Skeletal muscle tissue (tissue), 4 donors: ENCODE data around the gene DIP2C. TPM values are rescaled to one million over a fixed set of nuclear protein-coding genes. Genes with fewer than 3 reads are reported as not detected.
A peak's percentile ranks its signal among the peaks of the same experiment; 100 is the strongest.
"Not testable (repeated sequence)": the region's sequence is repeated elsewhere in the genome, so short reads cannot be mapped to it uniquely, and the experiment has no call there.

Experiments
- H3K27ac ChIP-seq: one replicate; pipeline ENCODE4 v1.7.0; 2013; ENCODE audit warnings: mild to moderate bottlenecking, low read depth, low read length, inconsistent platforms
- H3K27me3 ChIP-seq, 3 donors: one replicate each; pipeline ENCODE4 v1.7.0; 2013; ENCODE audit warnings: low read length in 3 of 3; ENCODE audit not compliant: control insufficient read depth in 3 of 3, insufficient read depth in 3 of 3
- H3K36me3 ChIP-seq, 3 donors: one replicate each; pipeline ENCODE4 v1.7.0; 2013; ENCODE audit warnings: low read length in 3 of 3; ENCODE audit not compliant: control insufficient read depth in 3 of 3, insufficient read depth in 3 of 3
- H3K4me1 ChIP-seq, 3 donors: one replicate each; pipeline ENCODE4 v1.7.0; 2013; ENCODE audit warnings: low read length in 3 of 3, mild to moderate bottlenecking in 3 of 3; ENCODE audit not compliant: control insufficient read depth in 3 of 3, insufficient read depth in 3 of 3
- H3K4me3 ChIP-seq, 3 donors: one replicate each; pipeline ENCODE4 v1.7.0; 2013; ENCODE audit warnings: low read length in 3 of 3
- H3K9ac ChIP-seq, 3 donors: one replicate each; pipeline ENCODE4 v1.7.0; 2013; ENCODE audit warnings: low read length in 3 of 3, mild to moderate bottlenecking in 3 of 3, moderate library complexity in 2 of 3, low read depth in 1 of 3
- H3K9me3 ChIP-seq, 3 donors: one replicate each; pipeline ENCODE4 v1.7.0; 2013; ENCODE audit warnings: low read length in 3 of 3; ENCODE audit not compliant: control insufficient read depth in 3 of 3
- total RNA-seq: library from RNA; depleted of rRNA; stranded (reverse); fragments of >200 nt; gene quantifications from one replicate; pipeline ENCODE4 v1.2.3, GENCODE V29; 2014
- donor health status: Osteomylitis.

Gene DIP2C
- total RNA-seq, 1 donor from 2014 or later = 18.8 TPM

GRCh38 chr10:680146-680545, 9.3 kb downstream of the DIP2C start:
- Histone ChIP-seq H3K4me1 (peaks cover 39 to 64% (median 57%) of the 10 kb centered on the region in 3 donors), H3K27ac (peak overlapping the region; percentile 89), H3K9ac (peak overlapping the region in 2 of 3 donors; percentile 47 to 77), H3K36me3 (no peaks in the 10 kb centered on the region), H3K9me3 (no peaks in the 10 kb centered on the region), H3K27me3 (no peaks in the 10 kb centered on the region), H3K4me3 (peak overlapping the region; percentile 8 to 60 (median 44))

- no peaks in the 10 kb centered on the region for H3K36me3 ChIP-seq
- no peaks in the 10 kb centered on the region for H3K27me3 ChIP-seq
- peak overlapping the region; percentile 89 for H3K27ac ChIP-seq
- H3K4me3 ChIP-seq = peak overlapping the region in 2 of 3 donors; percentile 44 to 60
- peak overlapping the region; percentile 8 to 77 (median 47) for H3K9ac ChIP-seq
- no peaks in the 10 kb centered on the region for H3K9me3 ChIP-seq
- peaks cover 39 to 62% (median 56%) of the 10 kb centered on the region in 3 donors for H3K4me1 ChIP-seq
Observed at GRCh38 chr10:679556-679955, 9.9 kb downstream of the DIP2C start.

GRCh38 chr10:678662-679005, 10.8 kb downstream of the DIP2C start:
- not testable (repeated sequence) for H3K9ac ChIP-seq, H3K27ac ChIP-seq, H3K4me3 ChIP-seq, H3K36me3 ChIP-seq, H3K9me3 ChIP-seq, H3K27me3 ChIP-seq
- peaks cover 30 to 55% (median 48%) of the 10 kb centered on the region in 3 donors for H3K4me1 ChIP-seq

GRCh38 chr10:677750-678661, 11.5 kb downstream of the DIP2C start:
- peaks cover 30 to 52% (median 45%) of the 10 kb centered on the region in 3 donors for H3K4me1 ChIP-seq
- H3K27me3 ChIP-seq = no peaks in the 10 kb centered on the region
- no peak overlapping the region for H3K4me3 ChIP-seq
- H3K9me3 ChIP-seq = no peaks in the 10 kb centered on the region
- no peak overlapping the region for H3K9ac ChIP-seq
- peak overlapping the region; percentile 32 for H3K27ac ChIP-seq
- no peaks in the 10 kb centered on the region for H3K36me3 ChIP-seq

- peaks cover 28 to 44% (median 39%) of the 10 kb centered on the region in 3 donors for H3K4me1 ChIP-seq
- no peak overlapping the region for H3K9ac ChIP-seq
- no peak overlapping the region for H3K27ac ChIP-seq
- no peak overlapping the region for H3K4me3 ChIP-seq
- H3K27me3 ChIP-seq = no peaks in the 10 kb centered on the region
- H3K9me3 ChIP-seq = no peaks in the 10 kb centered on the region
- no peaks in the 10 kb centered on the region for H3K36me3 ChIP-seq
Observed at GRCh38 chr10:677038-677437, 12.4 kb downstream of the DIP2C start.

- H3K36me3 ChIP-seq = no peaks in the 10 kb centered on the region
- peaks cover 25 to 36% (median 30%) of the 10 kb centered on the region in 3 donors for H3K4me1 ChIP-seq
- H3K27ac ChIP-seq = no peak overlapping the region
- H3K4me3 ChIP-seq = no peak overlapping the region
- no peaks in the 10 kb centered on the region for H3K9me3 ChIP-seq
- H3K27me3 ChIP-seq = no peaks in the 10 kb centered on the region
- no peak overlapping the region for H3K9ac ChIP-seq
Observed at GRCh38 chr10:676178-676577, 13.3 kb downstream of the DIP2C start.

- H3K36me3 ChIP-seq = no peaks in the 10 kb centered on the region
- H3K27me3 ChIP-seq = no peaks in the 10 kb centered on the region
- peaks cover 19 to 29% (median 24%) of the 10 kb centered on the region in 3 donors for H3K4me1 ChIP-seq
- H3K9ac ChIP-seq = no peak overlapping the region
- no peak overlapping the region for H3K27ac ChIP-seq
- no peaks in the 10 kb centered on the region for H3K9me3 ChIP-seq
- H3K4me3 ChIP-seq = no peak overlapping the region
Observed at GRCh38 chr10:675532-675931, 13.9 kb downstream of the DIP2C start.

- no peak overlapping the region for H3K4me3 ChIP-seq
- no peaks in the 10 kb centered on the region for H3K36me3 ChIP-seq
- no peaks in the 10 kb centered on the region for H3K9me3 ChIP-seq
- no peaks in the 10 kb centered on the region for H3K27me3 ChIP-seq
- no peak overlapping the region for H3K27ac ChIP-seq
- H3K4me1 ChIP-seq = peaks cover 8 to 33% (median 12%) of the 10 kb centered on the region in 3 donors
- no peak overlapping the region for H3K9ac ChIP-seq
Observed at GRCh38 chr10:673492-673891, 16.0 kb downstream of the DIP2C start.

- Histone ChIP-seq H3K4me1 (peaks cover 8 to 33% (median 9%) of the 10 kb centered on the region in 3 donors), H3K27me3 (no peaks in the 10 kb centered on the region), H3K9ac (no peak overlapping the region), H3K36me3 (no peaks in the 10 kb centered on the region), H3K27ac (no peak overlapping the region), H3K9me3 (no peaks in the 10 kb centered on the region), H3K4me3 (no peak overlapping the region)
Observed at GRCh38 chr10:672992-673391, 16.5 kb downstream of the DIP2C start.

GRCh38 chr10:672203-672602, 17.3 kb downstream of the DIP2C start:
- no peaks in the 10 kb centered on the region for H3K36me3 ChIP-seq
- peaks cover 4 to 34% (median 6%) of the 10 kb centered on the region in 3 donors for H3K4me1 ChIP-seq
- H3K27ac ChIP-seq = no peak overlapping the region
- H3K27me3 ChIP-seq = no peaks in the 10 kb centered on the region
- no peak overlapping the region for H3K9ac ChIP-seq
- H3K4me3 ChIP-seq = no peak overlapping the region
- no peaks in the 10 kb centered on the region for H3K9me3 ChIP-seq
